HG02852 (cell line): ENCODE data around the gene THOP1.
"Not testable (repeated sequence)": the region's sequence is repeated elsewhere in the genome, so short reads cannot be mapped to it uniquely, and the experiment has no call there.

Experiments used
- ATAC-seq: cut with Tn5 transposase; IDR thresholded peaks from one replicate; pipeline ENCODE4 v1.9.1; 2021; ENCODE audit warnings: mild to moderate bottlenecking, moderate library complexity; ENCODE audit not compliant: unreplicated experiment

THOP1 gene

GRCh38 chr19:2780284-2780683 is 5.0 kb upstream of the THOP1 start:
- ATAC-seq: no peak

- ATAC-seq: no peak
Measured at GRCh38 chr19:2782329-2782935, 2.9 kb upstream of the THOP1 start.

- peak; percentile 77 for ATAC-seq
Measured at GRCh38 chr19:2782936-2783780, 2.1 kb upstream of the THOP1 start, which contains the start of gene SGTA. Gene SGTA, minus strand, starts transcription at chr19:2783273. Its CDS starts 14,205 bp downstream, at chr19:2769068.

- no peak for ATAC-seq
Measured at GRCh38 chr19:2783781-2784145, 1.5 kb upstream of the THOP1 start.

- no peak for ATAC-seq
Measured at GRCh38 chr19:2787115-2787514, 1.8 kb downstream of the THOP1 start.

- ATAC-seq: no peak
Measured at GRCh38 chr19:2788237-2788636, 2.9 kb downstream of the THOP1 start.

GRCh38 chr19:2790194-2790556 is 4.9 kb downstream of the THOP1 start:
- ATAC-seq: no peak

- ATAC-seq: no peak
Measured at GRCh38 chr19:2790557-2791271, 5.4 kb downstream of the THOP1 start.

- ATAC-seq: no peak
Measured at GRCh38 chr19:2791440-2791839, 6.1 kb downstream of the THOP1 start.

- no peak for ATAC-seq
Measured at GRCh38 chr19:2791876-2792275, 6.6 kb downstream of the THOP1 start.

- not testable (repeated sequence) for ATAC-seq
Measured at GRCh38 chr19:2792666-2793065, 7.4 kb downstream of the THOP1 start.

GRCh38 chr19:2793126-2793525 is 7.8 kb downstream of the THOP1 start:
- ATAC-seq: no peak

GRCh38 chr19:2793577-2793976 is 8.3 kb downstream of the THOP1 start:
- ATAC-seq: no peak

- ATAC-seq: no peak
Measured at GRCh38 chr19:2795827-2796658, 10.7 kb downstream of the THOP1 start.

- no peak for ATAC-seq
Measured at GRCh38 chr19:2796659-2797266, 11.5 kb downstream of the THOP1 start.

- no peak for ATAC-seq
Measured at GRCh38 chr19:2797280-2797679, 12.0 kb downstream of the THOP1 start.

- no peak for ATAC-seq
Measured at GRCh38 chr19:2798158-2798685, 12.9 kb downstream of the THOP1 start.

- ATAC-seq: no peak
Measured at GRCh38 chr19:2798733-2799132, 13.4 kb downstream of the THOP1 start.

- no peak for ATAC-seq
Measured at GRCh38 chr19:2799273-2800020, 14.1 kb downstream of the THOP1 start.

GRCh38 chr19:2800506-2800905 is 15.2 kb downstream of the THOP1 start:
- no peak for ATAC-seq
